Left hindlimb (tissue), 1 donor: Measurements from ENCODE around the gene KATNAL2.

Experiments used
- DNase-seq: peaks from one replicate; pipeline ENCODE4 v3.0.0-alpha.2; 2018

Gene KATNAL2

GRCh38 chr18:46917108-46917802 lies at the start of gene KATNAL2, which contains the start of gene PIAS2:
TSS of gene KATNAL2 (plus strand) at chr18:46917602. CDS start at chr18:46946873, 29,271 bp downstream.
TSS of gene PIAS2 (minus strand) at chr18:46917507. CDS start at chr18:46917345, 162 bp downstream.
- DNase-seq: peak; percentile 86

GRCh38 chr18:46868169-46868921 lies 49.1 kb upstream of the KATNAL2 start:
- DNase-seq: no peak

- DNase-seq: no peak
Observed at GRCh38 chr18:46877329-46877987, 39.9 kb upstream of the KATNAL2 start.

GRCh38 chr18:46883180-46883579 lies 34.2 kb upstream of the KATNAL2 start:
- no peak for DNase-seq

DNA sequence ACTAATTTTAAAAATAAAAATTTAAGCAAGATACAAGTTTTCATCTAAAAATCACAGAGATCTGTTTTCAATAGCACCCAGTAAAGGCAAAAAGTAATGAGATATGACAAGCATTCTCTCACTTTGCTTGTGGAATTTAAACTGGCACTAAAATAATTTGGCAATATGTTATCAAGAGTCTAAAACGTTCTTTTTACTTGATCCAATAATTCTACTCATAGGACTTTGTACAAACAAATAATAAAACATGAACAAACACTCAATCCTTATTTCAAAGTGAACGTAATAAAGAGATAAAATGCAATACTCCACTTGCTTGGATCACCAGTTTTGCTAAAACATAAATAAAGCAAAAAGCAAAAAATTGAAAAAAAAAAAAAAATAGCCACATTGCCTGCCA lies 30.5 kb upstream of the KATNAL2 start:
- DNase-seq: no peak

- DNase-seq: no peak
Observed at GRCh38 chr18:46888965-46889364, 28.4 kb upstream of the KATNAL2 start.

- no peak for DNase-seq
Observed at GRCh38 chr18:46891742-46892214, 25.6 kb upstream of the KATNAL2 start.

DNA sequence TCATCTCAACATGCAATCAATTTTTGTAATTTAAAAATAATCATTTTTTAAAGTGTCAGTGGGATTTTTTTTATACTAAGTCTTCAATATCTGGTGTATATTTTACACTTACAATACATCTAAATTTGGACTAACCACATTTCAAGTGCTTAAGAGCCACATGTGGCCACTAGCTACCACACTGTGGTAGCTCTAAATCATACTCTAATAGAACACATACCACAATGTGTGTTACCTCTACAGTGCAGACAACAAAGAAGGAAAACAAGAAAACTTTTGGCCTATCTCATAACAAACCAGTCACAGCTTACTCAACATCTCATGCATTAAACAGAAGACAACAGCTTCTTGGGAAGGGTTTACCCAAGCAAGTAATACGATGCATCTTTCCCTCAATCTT lies 24.6 kb upstream of the KATNAL2 start:
- DNase-seq: no peak

- DNase-seq: no peak
Observed at GRCh38 chr18:46893360-46893759, 24.0 kb upstream of the KATNAL2 start.

GRCh38 chr18:46894124-46894523 lies 23.3 kb upstream of the KATNAL2 start:
- DNase-seq: no peak

- DNase-seq: no peak
Observed at GRCh38 chr18:46899274-46899948, 18.0 kb upstream of the KATNAL2 start.

DNA sequence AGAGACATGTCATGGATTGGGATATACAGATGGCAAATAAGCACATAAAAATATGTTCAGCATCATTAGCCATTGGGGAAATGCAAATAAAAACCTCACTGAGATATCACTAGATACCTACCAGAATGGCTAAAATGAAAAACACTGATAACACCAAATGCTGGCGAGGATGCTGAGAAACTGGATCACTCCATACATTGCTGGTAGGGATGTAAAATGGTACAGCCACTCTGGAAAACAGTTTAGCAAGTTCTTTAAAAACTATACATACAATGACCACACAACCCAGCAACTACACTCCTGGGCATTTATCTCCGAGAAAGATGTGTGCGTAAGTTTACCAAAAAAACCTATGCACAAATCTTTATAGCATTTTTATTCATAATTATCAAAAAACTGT lies 14.0 kb upstream of the KATNAL2 start:
- DNase-seq: no peak

GRCh38 chr18:46909497-46909896 lies 7.9 kb upstream of the KATNAL2 start:
- DNase-seq: no peak

DNA sequence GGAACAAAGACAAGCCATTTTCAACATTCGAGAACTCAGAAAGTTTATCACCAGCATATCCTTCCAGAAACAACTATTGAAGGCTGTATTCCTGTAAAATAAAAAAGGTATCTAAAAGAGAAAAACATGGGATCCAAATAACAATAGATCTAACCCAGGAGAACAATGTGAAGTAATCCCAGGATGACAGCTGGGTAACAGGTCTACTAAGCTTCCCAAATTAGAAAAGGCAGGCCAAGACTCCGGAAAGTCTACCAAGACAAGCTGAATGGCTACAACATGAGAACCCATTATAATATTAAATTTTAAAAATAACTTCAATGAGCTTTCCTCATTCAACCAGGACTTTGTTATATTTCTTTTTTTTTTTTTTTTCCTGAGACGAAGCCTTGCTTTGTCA lies 6.5 kb upstream of the KATNAL2 start:
- no peak for DNase-seq

- no peak for DNase-seq
Observed at GRCh38 chr18:46915800-46916550, 1.4 kb upstream of the KATNAL2 start.

- no peak for DNase-seq
Observed at GRCh38 chr18:46916551-46917107, 773 bp upstream of the KATNAL2 start.

DNA sequence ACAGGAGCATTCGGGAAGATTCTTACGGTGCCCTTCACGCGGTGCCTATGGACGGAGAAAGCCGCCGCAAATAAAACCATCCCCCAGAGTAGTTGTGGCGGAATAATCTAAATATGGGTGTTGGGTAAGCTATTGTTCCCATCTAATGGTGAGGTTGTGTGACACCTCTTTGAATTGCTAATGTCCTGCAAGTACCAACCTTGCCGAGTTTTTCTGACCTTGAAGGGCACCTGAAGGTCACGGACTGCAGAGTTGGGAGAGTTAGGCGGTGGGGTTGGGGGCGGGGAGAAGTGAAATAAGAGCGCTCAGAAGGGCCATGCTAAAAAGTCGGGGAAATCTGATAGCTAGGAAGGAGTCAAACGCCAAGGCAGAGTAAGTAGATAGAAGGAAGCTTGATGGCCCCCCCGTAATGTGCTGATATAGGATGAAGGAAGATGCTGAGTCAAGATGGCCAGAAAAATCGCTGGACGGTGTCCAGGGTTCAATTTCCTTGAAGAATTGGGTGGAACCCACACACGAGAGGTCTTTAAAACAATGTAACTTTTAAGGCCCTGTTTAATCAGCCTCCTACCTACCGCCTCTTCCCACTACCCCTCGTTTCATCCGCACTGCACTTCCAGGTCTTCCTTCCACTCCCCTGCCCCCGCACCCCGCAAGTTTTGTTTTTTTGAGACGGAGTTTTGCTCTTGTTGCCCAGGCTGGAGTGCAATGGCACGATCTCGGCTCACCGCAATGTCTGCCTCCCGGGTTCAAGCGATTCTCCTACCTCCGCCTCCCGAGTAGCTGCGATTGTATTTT lies 600 bp downstream of the KATNAL2 start:
- peak; percentile 54 for DNase-seq

DNA sequence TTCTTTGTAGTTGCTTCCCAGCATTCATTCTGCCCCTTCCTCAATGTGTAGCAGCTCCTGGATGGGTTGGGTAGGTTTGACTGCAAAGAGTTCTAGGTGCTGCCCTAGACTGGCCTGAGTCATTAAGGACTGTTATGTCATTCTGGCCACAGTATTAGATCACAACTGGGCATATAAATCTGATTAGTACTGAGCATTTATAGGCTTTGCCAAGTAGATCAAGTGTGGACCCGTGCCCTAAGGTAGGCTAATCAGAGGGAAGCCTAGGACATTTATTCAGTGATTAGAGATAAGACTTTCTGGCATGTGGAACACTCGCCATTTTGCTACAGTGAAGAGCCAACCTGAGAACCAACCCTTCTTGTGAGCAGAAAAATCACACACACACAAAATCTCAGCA lies 2.7 kb downstream of the KATNAL2 start:
- DNase-seq: no peak

- no peak for DNase-seq
Observed at GRCh38 chr18:46920653-46921052, 3.3 kb downstream of the KATNAL2 start.

GRCh38 chr18:46939337-46939963 lies 22.0 kb downstream of the KATNAL2 start:
- no peak for DNase-seq
